Natural killer cell (primary cell): Measurements from ENCODE around the gene CACNA1F. TPM values are rescaled to one million over a fixed set of nuclear protein-coding genes. Genes with fewer than 3 reads are reported as not detected.

ENCODE experiments used
- ATAC-seq, 3 donors: fragments of 150-1000 bp in 2 of 3; fragments of 200-7000 bp in 1 of 3; cut with Tn5 transposase; 1 replicate in 1 of 3; 2 replicates in 2 of 3; pipeline ENCODE4 v1.10.0; 2021; ENCODE audit warnings: mild to moderate bottlenecking in 2 of 3, moderate library complexity in 2 of 3
- DNase-seq, 2 donors: peaks; one replicate each; pipeline versions ENCODE4 v3.0.0 to v3.0.0-alpha.2; 2013 to 2021; ENCODE audit warnings: mixed read lengths in 1 of 2
- H3K27ac ChIP-seq: one replicate; pipeline ENCODE4 v1.5.1; 2013; ENCODE audit warnings: mild to moderate bottlenecking, low read length
- H3K27me3 ChIP-seq: one replicate; pipeline ENCODE4 v1.6.1; 2013; ENCODE audit warnings: low read length; ENCODE audit not compliant: control insufficient read depth, insufficient read depth
- H3K36me3 ChIP-seq: one replicate; pipeline ENCODE4 v1.6.1; 2013; ENCODE audit warnings: low read length; ENCODE audit not compliant: control insufficient read depth, insufficient read depth
- H3K4me1 ChIP-seq: one replicate; pipeline ENCODE4 v1.6.1; 2013; ENCODE audit warnings: low read length; ENCODE audit not compliant: control insufficient read depth, insufficient read depth
- H3K4me3 ChIP-seq: one replicate; pipeline ENCODE4 v1.5.1; 2013; ENCODE audit warnings: low read length
- H3K9me3 ChIP-seq: one replicate; pipeline ENCODE4 v1.6.1; 2013; ENCODE audit warnings: low read length; ENCODE audit not compliant: control insufficient read depth, insufficient read depth
- H3K27ac Mint-ChIP-seq, 2 donors: one replicate each; pipeline ENCODE4 v1.8.0; 2022; ENCODE audit warnings: mild to moderate bottlenecking in 2 of 2, mixed read lengths in 2 of 2, moderate library complexity in 1 of 2
- H3K27me3 Mint-ChIP-seq, 2 donors: one replicate each; pipeline ENCODE4 v1.8.0; 2022; ENCODE audit warnings: low read depth in 2 of 2, mixed read lengths in 2 of 2
- H3K36me3 Mint-ChIP-seq: one replicate; pipeline ENCODE4 v1.8.0; 2022; ENCODE audit warnings: mixed read lengths
- H3K4me1 Mint-ChIP-seq, 2 donors: one replicate each; pipeline ENCODE4 v1.8.0; 2022; ENCODE audit warnings: mixed read lengths in 2 of 2
- H3K4me3 Mint-ChIP-seq: one replicate; pipeline ENCODE4 v1.8.0; 2022; ENCODE audit warnings: mild to moderate bottlenecking, moderate library complexity, mixed read lengths
- H3K9me3 Mint-ChIP-seq, 2 donors: one replicate each; pipeline ENCODE4 v1.8.0; 2022; ENCODE audit warnings: mixed read lengths in 2 of 2
- WGBS: methylation state at CpG from one replicate; pipeline ENCODE4 v1.1.7; 2013; ENCODE audit warnings: missing lambda C conversion rate; ENCODE audit not compliant: insufficient coverage; 5-methylcytosine and 5-hydroxymethylcytosine counted together
- intact Hi-C: fragments of 100-400 bp; cut with micrococcal nuclease; formaldehyde crosslinking; loops from one replicate; pipeline ENCODE4 v1.14.2; 2022
- total RNA-seq, 4 donors: library from RNA; stranded (reverse); fragments of 120-200 nt in 1 of 4; gene quantifications; one replicate each; pipeline versions ENCODE4 v1.2.3 to v1.2.4, GENCODE V29; 2013 to 2022
- TF ChIP-seq, protein P1 (sequence below): fragments of 200-600 bp; IDR thresholded peaks from one replicate; pipeline ENCODE4 v1.8.0; 2022; ENCODE audit warnings: antibody characterized with exemption

Gene CACNA1F
- total RNA-seq, 3 donors from 2014 or later (not counting 1 experiment from before 2014, with no cell fraction given): 0.48 to 1.1 (median 0.66) TPM

DNA sequence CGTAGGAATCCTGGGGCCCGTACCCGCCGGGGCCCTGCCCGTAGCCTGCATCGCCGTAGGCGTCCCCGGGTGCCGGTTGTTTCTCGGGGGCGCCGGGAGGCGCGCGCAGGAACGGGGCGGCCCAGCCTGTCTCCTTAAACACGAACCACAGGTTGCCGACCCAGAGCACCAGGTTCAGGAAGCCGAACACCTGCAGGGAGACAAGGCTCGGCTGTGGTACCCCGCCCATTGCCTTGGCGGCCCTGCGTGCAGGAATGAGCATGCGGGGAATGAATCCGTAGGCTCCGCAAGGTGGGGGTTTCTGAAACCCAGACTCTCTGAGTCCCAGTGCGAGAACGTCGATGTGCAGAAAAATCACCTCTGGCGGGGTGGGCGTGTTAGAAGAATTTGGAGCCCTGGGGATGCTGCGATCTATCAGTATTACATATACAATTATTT lies 41.5 kb downstream of the CACNA1F start:
- H3K27me3 ChIP-seq: no peaks in the 10 kb centered on the region
- intact Hi-C loops: loop anchor here (1.0 kb wide), 2 partner anchors 9 to 68 kb away; partner anchors contain the start of genes GPKOW and SYP
- H3K27ac ChIP-seq: peak overlapping the region; percentile 64
- peak in 1 of 2 donors; percentile 55 for DNase-seq
- WGBS: under 1% methylated on average over 31 of the region's 34 CpGs
- no peaks in the 10 kb centered on the region for H3K9me3 Mint-ChIP-seq
- H3K4me3 Mint-ChIP-seq: peak overlapping the region; percentile 87
- peaks cover 0 to 17% of the 10 kb centered on the region in 2 donors for H3K4me1 Mint-ChIP-seq
- no peak for ATAC-seq
- no peaks in the 10 kb centered on the region for H3K9me3 ChIP-seq
- peak overlapping the region; percentile 52 for H3K4me3 ChIP-seq
- H3K36me3 ChIP-seq: no peaks in the 10 kb centered on the region
- H3K36me3 Mint-ChIP-seq: no peaks in the 10 kb centered on the region
- TF ChIP-seq, protein P1, sequence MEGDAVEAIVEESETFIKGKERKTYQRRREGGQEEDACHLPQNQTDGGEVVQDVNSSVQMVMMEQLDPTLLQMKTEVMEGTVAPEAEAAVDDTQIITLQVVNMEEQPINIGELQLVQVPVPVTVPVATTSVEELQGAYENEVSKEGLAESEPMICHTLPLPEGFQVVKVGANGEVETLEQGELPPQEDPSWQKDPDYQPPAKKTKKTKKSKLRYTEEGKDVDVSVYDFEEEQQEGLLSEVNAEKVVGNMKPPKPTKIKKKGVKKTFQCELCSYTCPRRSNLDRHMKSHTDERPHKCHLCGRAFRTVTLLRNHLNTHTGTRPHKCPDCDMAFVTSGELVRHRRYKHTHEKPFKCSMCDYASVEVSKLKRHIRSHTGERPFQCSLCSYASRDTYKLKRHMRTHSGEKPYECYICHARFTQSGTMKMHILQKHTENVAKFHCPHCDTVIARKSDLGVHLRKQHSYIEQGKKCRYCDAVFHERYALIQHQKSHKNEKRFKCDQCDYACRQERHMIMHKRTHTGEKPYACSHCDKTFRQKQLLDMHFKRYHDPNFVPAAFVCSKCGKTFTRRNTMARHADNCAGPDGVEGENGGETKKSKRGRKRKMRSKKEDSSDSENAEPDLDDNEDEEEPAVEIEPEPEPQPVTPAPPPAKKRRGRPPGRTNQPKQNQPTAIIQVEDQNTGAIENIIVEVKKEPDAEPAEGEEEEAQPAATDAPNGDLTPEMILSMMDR: no peak
- H3K27me3 Mint-ChIP-seq: no peaks in the 10 kb centered on the region
- H3K4me1 ChIP-seq: peaks cover 13% of the 10 kb centered on the region
- peak overlapping the region; percentile 79 to 88 for H3K27ac Mint-ChIP-seq

DNA sequence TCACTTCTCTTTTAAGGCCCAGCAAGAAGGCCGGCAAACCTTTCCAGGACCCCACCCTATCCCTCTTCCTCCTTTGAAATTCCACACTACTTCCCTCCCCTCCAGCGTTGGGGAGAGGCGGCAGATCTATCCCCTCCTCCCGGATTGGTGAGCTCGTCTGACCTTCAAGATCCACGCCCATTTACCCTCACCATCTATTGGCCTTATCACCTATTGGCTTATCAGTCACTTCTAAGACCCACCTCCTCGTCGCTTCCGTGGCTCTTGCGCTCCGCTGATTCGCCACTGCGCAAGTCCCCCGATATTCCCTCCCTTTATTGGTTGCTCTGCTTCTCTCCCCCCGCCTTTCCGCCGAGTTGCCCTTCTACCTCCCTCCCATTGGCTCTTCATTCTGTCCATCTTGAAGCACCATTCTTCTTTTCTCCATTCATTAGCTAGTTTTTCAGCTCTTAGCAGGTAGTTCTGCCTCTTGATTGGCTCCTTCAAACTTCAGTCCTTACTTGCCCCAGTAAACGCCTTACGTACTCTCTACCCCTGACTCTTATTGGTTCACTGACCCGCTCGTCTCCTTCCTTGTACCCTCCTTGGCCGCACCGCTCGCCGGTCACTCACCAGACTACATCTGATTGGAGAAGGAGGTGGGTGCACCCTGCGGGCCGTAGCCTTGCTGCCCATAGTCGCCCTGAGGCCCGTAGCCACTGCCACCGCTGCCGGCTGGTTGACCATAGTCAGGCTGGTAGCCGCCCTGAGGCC lies 42.1 kb downstream of the CACNA1F start:
- Mint-ChIP-seq H3K27ac (peak overlapping the region; percentile 79 to 88), H3K9me3 (no peaks in the 10 kb centered on the region), H3K4me3 (peak overlapping the region; percentile 87), H3K27me3 (no peaks in the 10 kb centered on the region), H3K4me1 (peaks cover 0 to 21% of the 10 kb centered on the region in 2 donors), H3K36me3 (no peaks in the 10 kb centered on the region)
- TF ChIP-seq, protein P1: no peak
- 0% methylated on average over 24 of the region's 32 CpGs for WGBS
- intact Hi-C loops: loop anchor here (1.0 kb wide), 2 partner anchors 9 to 68 kb away; partner anchors contain the start of genes GPKOW and SYP
- ATAC-seq (peak; percentile 85 to 96 (median 87)), DNase-seq (peak; percentile 69 to 96)
- no peaks in the 10 kb centered on the region for H3K36me3 ChIP-seq
- no peaks in the 10 kb centered on the region for H3K27me3 ChIP-seq
- peaks cover 16% of the 10 kb centered on the region for H3K4me1 ChIP-seq
- no peaks in the 10 kb centered on the region for H3K9me3 ChIP-seq
- H3K4me3 ChIP-seq: peak overlapping the region; percentile 52
- H3K27ac ChIP-seq: peak overlapping the region; percentile 76

DNA sequence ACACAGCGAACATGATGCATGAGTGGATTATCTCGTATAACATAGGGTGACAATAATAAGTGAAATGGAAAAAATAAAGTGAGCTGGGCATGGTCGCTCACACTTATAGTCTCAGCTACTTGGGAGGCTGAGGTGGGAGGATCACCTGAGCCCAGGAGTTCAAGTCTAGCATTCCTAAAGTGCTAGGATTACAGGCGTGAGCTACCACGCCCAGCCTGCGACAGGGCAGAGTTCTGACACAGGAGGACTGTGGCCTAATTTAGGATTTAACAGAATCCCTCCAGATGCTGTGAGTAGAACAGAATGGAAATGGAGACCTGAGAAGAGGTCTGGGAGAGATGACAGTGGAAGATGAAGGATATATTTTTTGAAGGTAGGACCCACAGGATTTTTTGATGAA lies 43.5 kb downstream of the CACNA1F start:
- Mint-ChIP-seq H3K9me3 (no peaks in the 10 kb centered on the region), H3K27me3 (no peaks in the 10 kb centered on the region), H3K36me3 (no peaks in the 10 kb centered on the region), H3K4me3 (no peak overlapping the region), H3K4me1 (peaks cover 6 to 28% of the 10 kb centered on the region in 2 donors), H3K27ac (peak overlapping the region in 1 of 2 donors; percentile 88)
- H3K9me3 ChIP-seq: no peaks in the 10 kb centered on the region
- no peak overlapping the region for H3K27ac ChIP-seq
- TF ChIP-seq, protein P1: no peak
- no peaks in the 10 kb centered on the region for H3K36me3 ChIP-seq
- H3K4me3 ChIP-seq: no peak overlapping the region
- peaks cover 30% of the 10 kb centered on the region for H3K4me1 ChIP-seq
- DNase-seq (no peak), ATAC-seq (no peak)
- H3K27me3 ChIP-seq: no peaks in the 10 kb centered on the region
- 89% methylated on average over 6 of the region's 6 CpGs for WGBS
- intact Hi-C loops: no loop called here
